HUES6 (cell line): Measurements from ENCODE around the gene PDGFA.

ENCODE experiments used
- H3K27ac ChIP-seq: 2 replicates; pipeline ENCODE4 v1.7.0; 2013; ENCODE audit warnings: low read depth, mild to moderate bottlenecking, low read length, inconsistent platforms
- H3K27me3 ChIP-seq: 2 replicates; pipeline ENCODE4 v1.6.1; 2013; ENCODE audit warnings: low read length; ENCODE audit not compliant: control insufficient read depth, insufficient read depth
- H3K36me3 ChIP-seq: 2 replicates; pipeline ENCODE4 v1.6.1; 2013; ENCODE audit warnings: low read length; ENCODE audit not compliant: control insufficient read depth, insufficient read depth
- H3K4me1 ChIP-seq: 2 replicates; pipeline ENCODE4 v1.6.1; 2013; ENCODE audit warnings: low read length; ENCODE audit not compliant: control insufficient read depth, insufficient read depth
- H3K4me3 ChIP-seq: 2 replicates; pipeline ENCODE4 v1.5.1; 2013; ENCODE audit warnings: low read depth, low read length
- H3K9ac ChIP-seq: one replicate; pipeline ENCODE4 v1.6.1; 2013; ENCODE audit warnings: mild to moderate bottlenecking, low read length
- H3K9me3 ChIP-seq: 2 replicates; pipeline ENCODE4 v1.6.1; 2013; ENCODE audit warnings: low read depth, low read length; ENCODE audit not compliant: control insufficient read depth, insufficient read depth

Gene PDGFA

DNA sequence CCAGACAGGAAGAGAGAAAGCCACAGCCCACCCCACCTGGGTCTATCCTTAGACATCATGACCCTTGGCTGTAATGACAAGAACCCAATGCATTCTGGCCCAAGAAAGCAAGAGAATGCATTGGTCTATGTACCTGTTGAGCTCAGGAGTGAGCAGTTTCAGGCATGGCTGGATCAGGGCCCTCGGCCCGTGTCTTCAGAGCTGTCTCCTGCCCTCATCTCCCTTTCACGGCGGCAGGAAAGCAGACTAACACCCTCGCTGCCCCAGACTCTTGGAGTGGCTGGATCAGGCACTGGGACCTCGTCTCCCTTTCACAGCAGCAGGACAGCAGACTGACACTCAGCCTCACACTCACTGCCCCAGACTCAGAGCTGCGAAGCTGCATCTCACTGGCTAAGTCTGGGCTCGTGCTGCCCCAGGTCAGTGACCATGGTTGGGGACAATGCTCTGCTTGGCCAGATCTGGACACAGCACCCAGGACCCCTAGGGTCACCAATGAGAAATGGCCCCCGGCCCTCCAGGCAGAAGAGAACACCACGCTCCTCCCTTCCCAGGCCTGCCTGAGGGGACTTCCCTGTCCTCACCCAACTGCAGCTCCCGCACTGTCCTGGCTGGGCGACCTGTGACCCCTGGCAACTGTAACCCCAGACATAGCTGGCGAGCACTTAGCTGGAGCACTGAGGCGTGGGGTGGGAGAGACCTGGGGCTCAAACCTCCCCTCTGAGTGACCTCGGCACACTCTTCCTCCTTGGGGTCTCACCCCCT, 12.9 kb upstream of the PDGFA start:
- Histone ChIP-seq H3K27me3 (no peaks in the 10 kb centered on the region), H3K4me3 (no peak overlapping the region), H3K9ac (no peak overlapping the region), H3K9me3 (no peaks in the 10 kb centered on the region), H3K27ac (no peak overlapping the region), H3K36me3 (no peaks in the 10 kb centered on the region), H3K4me1 (peaks cover under 1% of the 10 kb centered on the region; the same call in 1 of the 2 replicates)

- no peaks in the 10 kb centered on the region for H3K27me3 ChIP-seq
- H3K27ac ChIP-seq: no peak overlapping the region
- H3K4me1 ChIP-seq: peaks cover 1% of the 10 kb centered on the region; the same call in 1 of the 2 replicates
- no peaks in the 10 kb centered on the region for H3K36me3 ChIP-seq
- H3K9me3 ChIP-seq: no peaks in the 10 kb centered on the region
- H3K4me3 ChIP-seq: no peak overlapping the region
- no peak overlapping the region for H3K9ac ChIP-seq
Measured at GRCh38 chr7:531777-532176, 12.1 kb upstream of the PDGFA start.

GRCh38 chr7:528451-528850, 8.8 kb upstream of the PDGFA start:
- Histone ChIP-seq H3K27me3 (peaks cover 21% of the 10 kb centered on the region), H3K4me3 (no peak overlapping the region), H3K9ac (no peak overlapping the region), H3K9me3 (no peaks in the 10 kb centered on the region), H3K27ac (no peak overlapping the region), H3K36me3 (no peaks in the 10 kb centered on the region), H3K4me1 (peaks cover 8% of the 10 kb centered on the region)

GRCh38 chr7:527723-528122, 8.1 kb upstream of the PDGFA start:
- no peak overlapping the region for H3K4me3 ChIP-seq
- no peaks in the 10 kb centered on the region for H3K36me3 ChIP-seq
- H3K4me1 ChIP-seq: peaks cover 12% of the 10 kb centered on the region
- H3K27ac ChIP-seq: no peak overlapping the region
- H3K9ac ChIP-seq: no peak overlapping the region
- no peaks in the 10 kb centered on the region for H3K9me3 ChIP-seq
- peaks cover 29% of the 10 kb centered on the region for H3K27me3 ChIP-seq

- H3K27me3 ChIP-seq: peaks cover 40% of the 10 kb centered on the region
- no peaks in the 10 kb centered on the region for H3K9me3 ChIP-seq
- no peaks in the 10 kb centered on the region for H3K36me3 ChIP-seq
- peaks cover 15% of the 10 kb centered on the region for H3K4me1 ChIP-seq
- H3K27ac ChIP-seq: no peak overlapping the region
- H3K9ac ChIP-seq: no peak overlapping the region
- H3K4me3 ChIP-seq: no peak overlapping the region
Measured at GRCh38 chr7:526460-527034, 6.9 kb upstream of the PDGFA start.

GRCh38 chr7:525740-526139, 6.1 kb upstream of the PDGFA start:
- H3K9ac ChIP-seq: no peak overlapping the region
- no peak overlapping the region for H3K4me3 ChIP-seq
- no peak overlapping the region for H3K27ac ChIP-seq
- H3K9me3 ChIP-seq: no peaks in the 10 kb centered on the region
- H3K27me3 ChIP-seq: peaks cover 48% of the 10 kb centered on the region
- no peaks in the 10 kb centered on the region for H3K36me3 ChIP-seq
- H3K4me1 ChIP-seq: peaks cover 23% of the 10 kb centered on the region

DNA sequence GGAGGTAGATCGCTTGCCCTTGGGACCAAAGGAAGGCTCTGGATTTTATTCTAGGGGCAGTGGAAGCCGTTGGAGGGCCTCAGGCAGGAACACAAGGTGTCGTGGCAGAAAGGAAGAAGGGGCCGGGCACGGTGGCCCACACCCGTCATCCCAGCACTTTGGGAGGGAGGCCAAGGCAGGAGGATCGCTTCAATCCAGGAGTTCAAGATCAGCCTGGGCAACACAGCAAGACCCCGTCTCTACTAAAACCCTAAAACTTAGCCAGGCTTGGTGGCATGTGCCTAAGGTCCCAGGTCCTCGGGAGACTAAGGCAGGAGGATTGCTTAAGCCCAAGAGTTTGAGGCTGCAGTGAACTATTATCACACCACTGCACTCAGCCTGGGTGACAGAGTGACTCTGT, 5.2 kb upstream of the PDGFA start:
- no peaks in the 10 kb centered on the region for H3K9me3 ChIP-seq
- H3K4me1 ChIP-seq: peaks cover 26% of the 10 kb centered on the region
- H3K27ac ChIP-seq: no peak overlapping the region
- H3K27me3 ChIP-seq: peaks cover 54% of the 10 kb centered on the region
- no peak overlapping the region for H3K9ac ChIP-seq
- no peak overlapping the region for H3K4me3 ChIP-seq
- H3K36me3 ChIP-seq: no peaks in the 10 kb centered on the region

GRCh38 chr7:523347-524336, 4.0 kb upstream of the PDGFA start:
- H3K9ac ChIP-seq: no peak overlapping the region
- H3K27me3 ChIP-seq: peaks cover 54% of the 10 kb centered on the region
- H3K36me3 ChIP-seq: no peaks in the 10 kb centered on the region

GRCh38 chr7:522951-523314, 3.3 kb upstream of the PDGFA start:
- Histone ChIP-seq H3K9ac (no peak overlapping the region), H3K36me3 (no peaks in the 10 kb centered on the region), H3K9me3 (no peaks in the 10 kb centered on the region)

More at GRCh38 chr7:523347-524336, 4.0 kb upstream of the PDGFA start:
- Histone ChIP-seq H3K9me3 (no peaks in the 10 kb centered on the region), H3K27ac (no peak overlapping the region), H3K4me1 (peaks cover 26% of the 10 kb centered on the region), H3K4me3 (no peak overlapping the region)

DNA sequence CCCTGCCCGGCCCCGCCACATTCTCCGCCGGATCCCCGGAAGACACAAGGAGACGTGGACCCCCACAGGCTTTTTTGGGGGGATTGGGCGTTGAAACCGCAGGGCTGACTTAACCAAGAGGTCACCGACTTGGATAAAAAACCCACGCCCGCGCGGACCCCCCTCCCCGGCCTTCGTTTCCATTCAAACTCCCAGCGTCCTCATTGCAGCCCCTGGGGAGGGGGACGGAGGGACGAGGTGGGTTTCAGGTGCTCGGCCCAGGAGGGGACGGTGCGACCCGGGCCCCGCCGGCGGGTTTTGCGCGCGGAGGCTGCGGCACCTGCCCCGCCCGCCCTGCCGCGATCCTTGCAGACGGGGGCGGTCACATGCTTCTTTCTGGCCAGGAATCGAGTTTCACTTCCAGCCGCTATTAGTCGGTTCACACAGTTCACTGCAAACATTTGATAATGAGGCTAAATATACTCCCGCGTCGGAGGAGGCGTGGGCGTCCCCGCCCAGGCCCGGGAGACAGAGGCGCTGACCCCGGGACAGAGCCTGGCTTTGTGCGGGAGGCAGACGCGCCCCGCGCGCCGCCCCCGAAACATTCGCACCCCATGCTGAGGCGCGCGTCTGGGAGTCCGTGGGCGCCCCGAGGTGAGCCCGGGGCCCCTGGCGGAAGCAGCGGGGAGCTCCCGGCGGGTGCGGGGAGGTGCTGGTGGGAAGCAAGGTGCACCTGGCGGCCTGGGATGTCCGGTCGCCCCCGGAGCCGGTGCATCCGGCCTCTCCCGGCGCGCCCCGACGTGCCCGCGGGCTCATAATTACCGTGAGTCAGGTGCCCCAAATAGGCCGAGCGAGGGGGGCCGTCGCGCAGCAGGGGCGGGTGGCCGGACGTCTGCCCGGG, 2.7 kb upstream of the PDGFA start:
- peak overlapping the region; percentile 50 for H3K9ac ChIP-seq
- no peaks in the 10 kb centered on the region for H3K9me3 ChIP-seq
- H3K4me3 ChIP-seq: peak overlapping the region; percentile 67
- H3K4me1 ChIP-seq: peaks cover 26% of the 10 kb centered on the region
- H3K27me3 ChIP-seq: peaks cover 60% of the 10 kb centered on the region
- no peak overlapping the region for H3K27ac ChIP-seq
- no peaks in the 10 kb centered on the region for H3K36me3 ChIP-seq

More at GRCh38 chr7:522951-523314, 3.3 kb upstream of the PDGFA start:
- Histone ChIP-seq H3K27me3 (peaks cover 56% of the 10 kb centered on the region), H3K27ac (no peak overlapping the region), H3K4me3 (peak overlapping the region; percentile 67), H3K4me1 (peaks cover 26% of the 10 kb centered on the region)
